IPS-20b (cell line): ENCODE results near the gene SSBP4.

Experiments used
- H3K27ac ChIP-seq: one replicate; pipeline ENCODE4 v1.5.1; 2013; ENCODE audit warnings: low read length
- H3K27me3 ChIP-seq: 2 replicates; pipeline ENCODE4 v1.6.1; 2013; ENCODE audit warnings: mild to moderate bottlenecking, low read length, inconsistent platforms; ENCODE audit not compliant: insufficient read depth
- H3K36me3 ChIP-seq: 2 replicates; pipeline ENCODE4 v1.6.1; 2013; ENCODE audit warnings: low read depth, mild to moderate bottlenecking, inconsistent platforms, low read length, moderate library complexity; ENCODE audit not compliant: insufficient read depth
- H3K4me1 ChIP-seq: 2 replicates; pipeline ENCODE4 v1.6.1; 2013; ENCODE audit warnings: mild to moderate bottlenecking, control low read depth, inconsistent platforms, low read length, moderate library complexity; ENCODE audit not compliant: insufficient read depth
- H3K4me3 ChIP-seq: 2 replicates; pipeline ENCODE4 v1.5.1; 2013; ENCODE audit warnings: mild to moderate bottlenecking, low read length, inconsistent platforms
- H3K9ac ChIP-seq: 2 replicates; pipeline ENCODE4 v1.6.1; 2013; ENCODE audit warnings: low read depth, mild to moderate bottlenecking, inconsistent platforms, low read length, moderate library complexity
- H3K9me3 ChIP-seq: 2 replicates; pipeline ENCODE4 v1.6.1; 2013; ENCODE audit warnings: mild to moderate bottlenecking, low read depth, low read length, inconsistent platforms; ENCODE audit not compliant: insufficient read depth

SSBP4 gene

GRCh38 chr19:18431351-18432197 lies 12.4 kb downstream of the SSBP4 start:
- peaks cover 19% of the 10 kb centered on the region for H3K36me3 ChIP-seq
- no peak overlapping the region for H3K9ac ChIP-seq
- H3K9me3 ChIP-seq, result no peaks in the 10 kb centered on the region
- no peak overlapping the region for H3K4me3 ChIP-seq
- H3K27ac ChIP-seq, result no peak overlapping the region
- H3K4me1 ChIP-seq, result peaks cover 4% of the 10 kb centered on the region; the same call in 1 of the 2 replicates
- H3K27me3 ChIP-seq, result no peaks in the 10 kb centered on the region; the same call in 1 of the 2 replicates

GRCh38 chr19:18432275-18433014 lies 13.2 kb downstream of the SSBP4 start:
- no peak overlapping the region for H3K27ac ChIP-seq
- no peaks in the 10 kb centered on the region for H3K9me3 ChIP-seq
- peaks cover 19% of the 10 kb centered on the region for H3K36me3 ChIP-seq
- H3K9ac ChIP-seq, result peak overlapping the region; percentile 64; the same call in 1 of the 2 replicates
- no peaks in the 10 kb centered on the region; the same call in 1 of the 2 replicates for H3K27me3 ChIP-seq
- peaks cover 4% of the 10 kb centered on the region; the same call in 1 of the 2 replicates for H3K4me1 ChIP-seq
- H3K4me3 ChIP-seq, result peak overlapping the region; percentile 60

GRCh38 chr19:18433015-18433691 lies 14.0 kb downstream of the SSBP4 start:
- Histone ChIP-seq H3K27ac (no peak overlapping the region), H3K9ac (peak overlapping the region; percentile 64; the same call in 1 of the 2 replicates), H3K4me1 (peaks cover 4% of the 10 kb centered on the region; the same call in 1 of the 2 replicates), H3K36me3 (peaks cover 19% of the 10 kb centered on the region), H3K27me3 (no peaks in the 10 kb centered on the region; the same call in 1 of the 2 replicates), H3K9me3 (no peaks in the 10 kb centered on the region), H3K4me3 (peak overlapping the region; percentile 60)

GRCh38 chr19:18433735-18434398 lies 14.7 kb downstream of the SSBP4 start:
- Histone ChIP-seq H3K9ac (peak overlapping the region; percentile 48; the same call in 1 of the 2 replicates), H3K27ac (no peak overlapping the region), H3K4me3 (peak overlapping the region; percentile 52), H3K36me3 (peaks cover 19% of the 10 kb centered on the region), H3K4me1 (peaks cover 4% of the 10 kb centered on the region; the same call in 1 of the 2 replicates), H3K9me3 (no peaks in the 10 kb centered on the region), H3K27me3 (no peaks in the 10 kb centered on the region; the same call in 1 of the 2 replicates)

- H3K36me3 ChIP-seq, result peaks cover 19% of the 10 kb centered on the region
- H3K4me3 ChIP-seq, result peak overlapping the region; percentile 52
- peaks cover 12% of the 10 kb centered on the region; the same call in 1 of the 2 replicates for H3K4me1 ChIP-seq
- no peaks in the 10 kb centered on the region for H3K9me3 ChIP-seq
- H3K27me3 ChIP-seq, result no peaks in the 10 kb centered on the region; the same call in 1 of the 2 replicates
- no peak overlapping the region for H3K27ac ChIP-seq
- peak overlapping the region; percentile 48; the same call in 1 of the 2 replicates for H3K9ac ChIP-seq
Measured at GRCh38 chr19:18434411-18435175, 15.4 kb downstream of the SSBP4 start.

- H3K9ac ChIP-seq, result no peak overlapping the region
Measured at GRCh38 chr19:18435178-18435841, 16.1 kb downstream of the SSBP4 start.

GRCh38 chr19:18435842-18436670 lies 16.9 kb downstream of the SSBP4 start:
- no peak overlapping the region; the same call in 1 of the 2 replicates for H3K9ac ChIP-seq
- no peak overlapping the region for H3K27ac ChIP-seq
- peak overlapping the region; percentile 75; the same call in 1 of the 2 replicates for H3K4me3 ChIP-seq
- H3K4me1 ChIP-seq, result peaks cover 12% of the 10 kb centered on the region; the same call in 1 of the 2 replicates
- H3K9me3 ChIP-seq, result no peaks in the 10 kb centered on the region
- H3K36me3 ChIP-seq, result peaks cover 19% of the 10 kb centered on the region
- H3K27me3 ChIP-seq, result no peaks in the 10 kb centered on the region; the same call in 1 of the 2 replicates

More at GRCh38 chr19:18435178-18435841, 16.1 kb downstream of the SSBP4 start:
- Histone ChIP-seq H3K9me3 (no peaks in the 10 kb centered on the region), H3K4me1 (peaks cover 12% of the 10 kb centered on the region; the same call in 1 of the 2 replicates), H3K36me3 (peaks cover 19% of the 10 kb centered on the region), H3K27me3 (no peaks in the 10 kb centered on the region; the same call in 1 of the 2 replicates), H3K27ac (no peak overlapping the region), H3K4me3 (no peak overlapping the region)

GRCh38 chr19:18436671-18437490 lies 17.7 kb downstream of the SSBP4 start:
- peak overlapping the region; percentile 58; the same call in 1 of the 2 replicates for H3K9ac ChIP-seq
- no peaks in the 10 kb centered on the region for H3K9me3 ChIP-seq
- H3K27me3 ChIP-seq, result no peaks in the 10 kb centered on the region; the same call in 1 of the 2 replicates
- H3K36me3 ChIP-seq, result peaks cover 19% of the 10 kb centered on the region
- peaks cover 12% of the 10 kb centered on the region; the same call in 1 of the 2 replicates for H3K4me1 ChIP-seq
- H3K27ac ChIP-seq, result no peak overlapping the region
- H3K4me3 ChIP-seq, result peak overlapping the region; percentile 75
